Chondrocyte (in vitro differentiated cells): ENCODE measurements around the gene FSTL5. TPM values are rescaled to one million over a fixed set of nuclear protein-coding genes. Genes with fewer than 3 reads are reported as not detected.
A peak's percentile ranks its signal among the peaks of the same experiment; 100 is the strongest.

Experiments
- DNase-seq: peaks from one replicate; pipeline ENCODE4 v3.0.0; 2021; ENCODE audit warnings: mixed read lengths, low spot score
- H3K27ac Mint-ChIP-seq: one replicate; pipeline ENCODE4 v1.8.0; 2021; ENCODE audit warnings: mild to moderate bottlenecking, moderate library complexity, mixed read lengths; ENCODE audit not compliant: unreplicated experiment
- H3K27me3 Mint-ChIP-seq: 2 replicates; pipeline ENCODE4 v1.8.0; 2021; ENCODE audit warnings: low read depth, mixed read lengths
- H3K36me3 Mint-ChIP-seq: 2 replicates; pipeline ENCODE4 v1.8.0; 2021; ENCODE audit warnings: low read depth, mixed read lengths
- H3K4me1 Mint-ChIP-seq: 2 replicates; pipeline ENCODE4 v1.8.0; 2021; ENCODE audit warnings: low read depth, mild to moderate bottlenecking, mixed read lengths
- H3K4me3 Mint-ChIP-seq: one replicate; pipeline ENCODE4 v1.8.0; 2021; ENCODE audit warnings: mild to moderate bottlenecking, moderate library complexity, mixed read lengths; ENCODE audit not compliant: unreplicated experiment
- H3K9me3 Mint-ChIP-seq: 2 replicates; pipeline ENCODE4 v1.8.0; 2021; ENCODE audit warnings: low read depth, mixed read lengths
- CTCF ChIP-seq: fragments of 200-600 bp; sonication (generic); IDR thresholded peaks from 2 replicates; pipeline ENCODE4 v1.5.0; 2021; ENCODE audit warnings: antibody characterized with exemption, mild to moderate bottlenecking, moderate library complexity
- total RNA-seq: library from RNA; stranded (reverse); gene quantifications from 3 replicates; pipeline ENCODE4 v1.2.1, GENCODE V29; 2021

FSTL5 gene
- total RNA-seq, 1 donor from 2014 or later: not detected

GRCh38 chr4:162151386-162151785 lies 12.4 kb downstream of the FSTL5 start:
- no peak overlapping the region for H3K4me3 Mint-ChIP-seq
- no peaks in the 10 kb centered on the region for H3K36me3 Mint-ChIP-seq
- no peak for TF ChIP-seq CTCF
- no peaks in the 10 kb centered on the region for H3K4me1 Mint-ChIP-seq
- H3K9me3 Mint-ChIP-seq: no peaks in the 10 kb centered on the region
- H3K27ac Mint-ChIP-seq: no peak overlapping the region
- peaks cover 7% of the 10 kb centered on the region for H3K27me3 Mint-ChIP-seq
- DNase-seq: no peak

- DNase-seq: no peak
- no peak overlapping the region for H3K27ac Mint-ChIP-seq
- peaks cover 3% of the 10 kb centered on the region for H3K27me3 Mint-ChIP-seq
- H3K36me3 Mint-ChIP-seq: no peaks in the 10 kb centered on the region
- no peak overlapping the region for H3K4me3 Mint-ChIP-seq
- no peaks in the 10 kb centered on the region for H3K9me3 Mint-ChIP-seq
- TF ChIP-seq CTCF: no peak
- no peaks in the 10 kb centered on the region for H3K4me1 Mint-ChIP-seq
These were observed 14.2 kb downstream of the FSTL5 start for GRCh38 chr4:162149644-162150043.

- Mint-ChIP-seq H3K4me1 (no peaks in the 10 kb centered on the region), H3K36me3 (no peaks in the 10 kb centered on the region), H3K27ac (no peak overlapping the region), H3K9me3 (peaks cover 4% of the 10 kb centered on the region), H3K27me3 (peaks cover 2% of the 10 kb centered on the region), H3K4me3 (no peak overlapping the region)
- TF ChIP-seq CTCF: no peak
- no peak for DNase-seq
These were observed 23.6 kb downstream of the FSTL5 start for GRCh38 chr4:162140051-162140683.

- no peak overlapping the region for H3K27ac Mint-ChIP-seq
- no peaks in the 10 kb centered on the region for H3K36me3 Mint-ChIP-seq
- H3K27me3 Mint-ChIP-seq: peaks cover 2% of the 10 kb centered on the region
- no peak overlapping the region for H3K4me3 Mint-ChIP-seq
- TF ChIP-seq CTCF: no peak
- H3K9me3 Mint-ChIP-seq: peaks cover 4% of the 10 kb centered on the region
- no peak for DNase-seq
- H3K4me1 Mint-ChIP-seq: no peaks in the 10 kb centered on the region
These were observed 24.4 kb downstream of the FSTL5 start for GRCh38 chr4:162139412-162139811.

GRCh38 chr4:162131256-162131655 lies 32.5 kb downstream of the FSTL5 start:
- TF ChIP-seq CTCF: peak; percentile 63
- H3K4me1 Mint-ChIP-seq: no peaks in the 10 kb centered on the region
- H3K27me3 Mint-ChIP-seq: no peaks in the 10 kb centered on the region
- H3K36me3 Mint-ChIP-seq: no peaks in the 10 kb centered on the region
- no peaks in the 10 kb centered on the region for H3K9me3 Mint-ChIP-seq
- H3K27ac Mint-ChIP-seq: no peak overlapping the region
- DNase-seq: no peak
- H3K4me3 Mint-ChIP-seq: no peak overlapping the region
